Measurements from ENCODE around the gene ENAH. TPM values are rescaled to one million over a fixed set of nuclear protein-coding genes. Genes with fewer than 3 reads are reported as not detected.

The ENAH gene
- total and polyA plus RNA-seq, 9 of the 15 experiments (the other 6 are each of a cell fraction or from before 2014, with no cell fraction given), result 0.03 to 1.2 (median 0.15) TPM

DNA sequence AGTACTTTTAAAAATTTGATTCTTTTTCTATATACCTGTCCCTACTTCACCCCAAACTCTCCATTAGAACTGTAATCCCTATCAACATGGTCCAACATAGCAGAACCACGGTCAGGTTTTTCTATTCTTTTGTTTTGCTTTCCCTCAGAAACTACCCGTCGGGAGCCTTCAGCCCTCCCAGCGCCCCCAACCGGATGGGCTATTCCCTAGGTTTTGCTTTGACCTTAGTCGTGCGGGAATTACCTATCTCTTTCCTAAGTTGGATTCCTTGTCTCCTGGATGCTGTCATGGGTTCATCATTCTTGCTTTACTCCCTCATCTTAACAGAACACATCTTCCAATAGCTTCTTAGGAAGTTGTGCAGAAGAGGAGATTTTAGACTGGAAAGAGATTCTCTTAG is 127.5 kb downstream of the ENAH start:
- no peaks in the 10 kb centered on the region for H3K9me1 ChIP-seq (ENCODE audit: control insufficient read depth, insufficient read depth, low read length)
- H3K9ac ChIP-seq (ENCODE audit: insufficient read depth in 1 of 2, low read depth in 2 of 2, low read length in 2 of 2), result no peak overlapping the region
- H2AFZ ChIP-seq (ENCODE audit: low read depth, low read length), result no peak overlapping the region
- intact Hi-C loops (cut with micrococcal nuclease) (no loop called here), in situ Hi-C loops (cut with MboI) (no loop called here)
- H3K4me3 ChIP-seq, result no peak overlapping the region
- 4% methylated on average over 7 of the region's 7 CpGs for WGBS (ENCODE audit: insufficient coverage, low coverage, missing lambda C conversion rate)
- H3K27me3 ChIP-seq (ENCODE audit: control insufficient read depth in 2 of 2, insufficient read depth in 2 of 2, low read length in 2 of 2), result peaks cover 4 to 15% of the 10 kb centered on the region in 2 experiments
- no peak overlapping the region for H3K4me2 ChIP-seq (ENCODE audit: insufficient read depth, low read length)
- no peak overlapping the region for H3K27ac ChIP-seq (ENCODE audit: extremely low read depth, low read depth, low read length)
- TF ChIP-seq RAD21 (CRISPR knock-in tag; conservative IDR thresholded peaks at IDR 0.05 in 1 of 2, IDR thresholded peaks at IDR 0.05 in 1 of 2), result 0 out of 4 replicates have a peak, but pooled peaks of 1 of the 2 experiments have one; percentile 8
- TF ChIP-seq, protein P1, sequence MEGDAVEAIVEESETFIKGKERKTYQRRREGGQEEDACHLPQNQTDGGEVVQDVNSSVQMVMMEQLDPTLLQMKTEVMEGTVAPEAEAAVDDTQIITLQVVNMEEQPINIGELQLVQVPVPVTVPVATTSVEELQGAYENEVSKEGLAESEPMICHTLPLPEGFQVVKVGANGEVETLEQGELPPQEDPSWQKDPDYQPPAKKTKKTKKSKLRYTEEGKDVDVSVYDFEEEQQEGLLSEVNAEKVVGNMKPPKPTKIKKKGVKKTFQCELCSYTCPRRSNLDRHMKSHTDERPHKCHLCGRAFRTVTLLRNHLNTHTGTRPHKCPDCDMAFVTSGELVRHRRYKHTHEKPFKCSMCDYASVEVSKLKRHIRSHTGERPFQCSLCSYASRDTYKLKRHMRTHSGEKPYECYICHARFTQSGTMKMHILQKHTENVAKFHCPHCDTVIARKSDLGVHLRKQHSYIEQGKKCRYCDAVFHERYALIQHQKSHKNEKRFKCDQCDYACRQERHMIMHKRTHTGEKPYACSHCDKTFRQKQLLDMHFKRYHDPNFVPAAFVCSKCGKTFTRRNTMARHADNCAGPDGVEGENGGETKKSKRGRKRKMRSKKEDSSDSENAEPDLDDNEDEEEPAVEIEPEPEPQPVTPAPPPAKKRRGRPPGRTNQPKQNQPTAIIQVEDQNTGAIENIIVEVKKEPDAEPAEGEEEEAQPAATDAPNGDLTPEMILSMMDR (IDR thresholded peaks at IDR 0.05 in 2 of 3, conservative IDR thresholded peaks at IDR 0.05 in 1 of 3; ENCODE audit: insufficient read depth in 2 of 3, low read depth in 1 of 3, low read length in 3 of 3), result peak in 2 of 3 experiments; percentile 12 to 17; a peak in 1 of 6 replicates
- no peak for TF ChIP-seq ZNF707 (CRISPR knock-in tag; conservative IDR thresholded peaks at IDR 0.05)
- no peaks in the 10 kb centered on the region for H3K4me1 ChIP-seq (replicated peaks in 1 of 2; ENCODE audit: control insufficient read depth in 2 of 2, insufficient read depth in 2 of 2, low read length in 2 of 2)
- FAIRE-seq (no peak), DNase-seq (ENCODE audit: extremely low read depth in 1 of 4, low spot score in 3 of 4) (no peak), ATAC-seq (no peak)
- H3K36me3 ChIP-seq (ENCODE audit: control insufficient read depth, insufficient read depth, low read length), result no peaks in the 10 kb centered on the region
- no TSS peak for BruUV-seq (replicated peaks)
- POLR2A ChIA-PET, result interaction anchor here (0.9 to 1.7 kb wide), 3 partner anchors 10 to 15 kb away, joined by 3 to 6 read pairs (median 4); no protein-coding TSS in a partner anchor
- H4K20me1 ChIP-seq (replicated peaks; ENCODE audit: control insufficient read depth, insufficient read depth, low read length), result no peaks in the 10 kb centered on the region
- H3K9me3 ChIP-seq (replicated peaks; ENCODE audit: control insufficient read depth, insufficient read depth, low read depth, low read length), result no peaks in the 10 kb centered on the region
- CTCF ChIA-PET (ENCODE audit: low intra/inter-chr PET ratio), result interaction anchor here (1.1 kb wide), 1 partner anchor 50 kb away, joined by 3 read pairs; no protein-coding TSS in a partner anchor
- no peaks in the 10 kb centered on the region for H3K79me2 ChIP-seq (ENCODE audit: control insufficient read depth, insufficient read depth, low read length)
